ENCODE measurements around the gene FUT7. TPM values are rescaled to one million over a fixed set of nuclear protein-coding genes. Genes with fewer than 3 reads are reported as not detected.
A peak's percentile ranks its signal among the peaks of the same experiment; 100 is the strongest.

Gene FUT7
- total and polyA plus RNA-seq, 9 of the 15 experiments (the other 6 are each of a cell fraction or from before 2014, with no cell fraction given), result not detected

- in situ Hi-C loops (cut with MboI) (no loop called here), intact Hi-C loops (cut with micrococcal nuclease) (no loop called here)
- H2AFZ ChIP-seq (ENCODE audit: low read depth, low read length), result peak overlapping the region; percentile 73
- H3K9ac ChIP-seq (ENCODE audit: insufficient read depth in 1 of 2, low read depth in 2 of 2, low read length in 2 of 2), result peak overlapping the region; percentile 86 to 91
- ChIA-PET CTCF (ENCODE audit: low intra/inter-chr PET ratio) (interaction anchor here (0.6 kb wide), 1 partner anchor 25 kb away, joined by 7 read pairs; no protein-coding TSS in a partner anchor), POLR2A (interaction anchor here (0.7 to 2.5 kb wide), 10 partner anchors 12 to 223 kb away, joined by 3 to 14 read pairs (median 4); partner anchors contain the start of genes MAN1B1 and TUBB4B)
- TSS peak; percentile 83 for BruUV-seq (replicated peaks)
- no peak for FAIRE-seq
- H3K4me1 ChIP-seq (replicated peaks in 1 of 2; ENCODE audit: control insufficient read depth in 2 of 2, insufficient read depth in 2 of 2, low read length in 2 of 2), result peaks cover 42 to 73% of the 10 kb centered on the region in 2 experiments
- H3K27me3 ChIP-seq (ENCODE audit: control insufficient read depth in 2 of 2, insufficient read depth in 2 of 2, low read length in 2 of 2), result no peaks in the 10 kb centered on the region
- peak overlapping the region; percentile 65 for H3K4me3 ChIP-seq
- H3K4me2 ChIP-seq (ENCODE audit: insufficient read depth, low read length), result peak overlapping the region; percentile 91
- peaks cover 8% of the 10 kb centered on the region for H3K9me1 ChIP-seq (ENCODE audit: control insufficient read depth, insufficient read depth, low read length)
- 7% methylated on average over 5 of the region's 6 CpGs for WGBS (ENCODE audit: insufficient coverage, low coverage, missing lambda C conversion rate)
- ATAC-seq, result peak; percentile 51
- peaks cover 39% of the 10 kb centered on the region for H3K79me2 ChIP-seq (ENCODE audit: control insufficient read depth, insufficient read depth, low read length)
- peak overlapping the region; percentile 88 for H3K27ac ChIP-seq (ENCODE audit: extremely low read depth, low read depth, low read length)
- peak in 1 of 4 experiments; percentile 61 for DNase-seq (ENCODE audit: extremely low read depth in 1 of 4, low spot score in 3 of 4)
- H4K20me1 ChIP-seq (replicated peaks; ENCODE audit: control insufficient read depth, insufficient read depth, low read length), result peaks cover 14% of the 10 kb centered on the region
- no peaks in the 10 kb centered on the region for H3K9me3 ChIP-seq (replicated peaks; ENCODE audit: control insufficient read depth, insufficient read depth, low read depth, low read length)
- peaks cover 16% of the 10 kb centered on the region; the same call in 1 of the 3 replicates for H3K36me3 ChIP-seq (ENCODE audit: control insufficient read depth, insufficient read depth, low read length)
- TF ChIP-seq ZNF592 (IDR thresholded peaks at IDR 0.05) (0 out of 2 replicates have a peak, but pooled peaks have one; percentile 39), ZNF785 (CRISPR knock-in tag; IDR thresholded peaks at IDR 0.05) (no peak), ID3 (CRISPR knock-in tag; IDR thresholded peaks at IDR 0.05) (no peak), ID3 (tag; IDR thresholded peaks at IDR 0.05) (peak; percentile 38; the same call in 1 of the 2 replicates), HDAC1 (IDR thresholded peaks at IDR 0.05) (0 out of 4 replicates have a peak, but pooled peaks of 1 of the 2 experiments have one; percentile 8), HDAC6 (IDR thresholded peaks at IDR 0.05; ENCODE audit: low read depth, low read length) (no peak), U2AF1 (optimal IDR thresholded peaks at IDR 0.05; ENCODE audit: low read depth, low read length) (no peak), TRIM25 (IDR thresholded peaks at IDR 0.05; ENCODE audit: borderline replicate concordance) (0 out of 2 replicates have a peak, but pooled peaks have one; percentile 66), BRCA1 (IDR thresholded peaks at IDR 0.05) (no peak), BRCA1 (CRISPR knock-in tag; IDR thresholded peaks at IDR 0.05) (0 out of 2 replicates have a peak, but pooled peaks have one; percentile 26), NEUROD1 (IDR thresholded peaks at IDR 0.05; ENCODE audit: borderline replicate concordance, low read depth, low read length, partially characterized antibody) (peak; percentile 1), KLF10 (CRISPR knock-in tag; IDR thresholded peaks at IDR 0.05) (no peak), NR2C2 (CRISPR knock-in tag; IDR thresholded peaks at IDR 0.05) (no peak), NR2C2 (tag; IDR thresholded peaks at IDR 0.05) (peak; percentile 36; the same call in 1 of the 2 replicates), DPF2 (IDR thresholded peaks at IDR 0.05) (peak; percentile 33)
These were observed 39.0 kb upstream of the FUT7 start for GRCh38 chr9:137070906-137071275.
